Activated CD4-positive, CD25-positive, alpha-beta regulatory T cell treated with anti-CD3 and anti-CD28 coated beads, Interleukin-2, amount 50 U/mL, for 16 hours (primary cell): ENCODE data around the gene SPECC1.
"Not testable (repeated sequence)": the region's sequence is repeated elsewhere in the genome, so short reads cannot be mapped to it uniquely, and the experiment has no call there.

ENCODE experiments used
- DNase-seq: peaks from one replicate; pipeline ENCODE4 v3.0.0-alpha.2; 2020; ENCODE audit warnings: low read depth, low spot score

The SPECC1 gene

GRCh38 chr17:20009302-20010098, at the start of gene SPECC1:
Gene SPECC1 (plus strand): TSS chr17:20009359. CDS start chr17:20096652, 87,293 bp downstream.
- DNase-seq, result peak; percentile 72

- not testable (repeated sequence) for DNase-seq
Measured at GRCh38 chr17:19962954-19963353, 46.2 kb upstream of the SPECC1 start.

GRCh38 chr17:19973156-19973555, 36.0 kb upstream of the SPECC1 start:
- DNase-seq, result no peak

- DNase-seq, result no peak
Measured at GRCh38 chr17:19975601-19976000, 33.6 kb upstream of the SPECC1 start.

- peak; percentile 86 for DNase-seq
Measured at GRCh38 chr17:19977293-19978208, 31.6 kb upstream of the SPECC1 start, which contains the start of gene AKAP10. Gene AKAP10 (minus strand): TSS chr17:19977828. CDS start chr17:19977679, 149 bp downstream.

- no peak for DNase-seq
Measured at GRCh38 chr17:19978209-19978802, 30.9 kb upstream of the SPECC1 start.

- no peak for DNase-seq
Measured at GRCh38 chr17:19978805-19979211, 30.4 kb upstream of the SPECC1 start.

GRCh38 chr17:19979917-19980770, 29.0 kb upstream of the SPECC1 start:
- no peak for DNase-seq

GRCh38 chr17:19986941-19987861, 22.0 kb upstream of the SPECC1 start:
- no peak for DNase-seq

GRCh38 chr17:19987897-19988296, 21.3 kb upstream of the SPECC1 start:
- no peak for DNase-seq

GRCh38 chr17:19991252-19991885, 17.8 kb upstream of the SPECC1 start:
- no peak for DNase-seq

- DNase-seq, result peak; percentile 51
Measured at GRCh38 chr17:19992803-19993713, 16.1 kb upstream of the SPECC1 start.

- DNase-seq, result no peak
Measured at GRCh38 chr17:19996086-19996485, 13.1 kb upstream of the SPECC1 start.

- DNase-seq, result no peak
Measured at GRCh38 chr17:19996502-19996901, 12.7 kb upstream of the SPECC1 start.

- no peak for DNase-seq
Measured at GRCh38 chr17:20008242-20009051, 712 bp upstream of the SPECC1 start.

- DNase-seq, result no peak
Measured at GRCh38 chr17:20009052-20009301, 182 bp upstream of the SPECC1 start.

GRCh38 chr17:20010099-20010863, 1.1 kb downstream of the SPECC1 start:
- no peak for DNase-seq
